ENCODE measurements around the gene ZKSCAN3. TPM values are rescaled to one million over a fixed set of nuclear protein-coding genes. Genes with fewer than 3 reads are reported as not detected.

Gene ZKSCAN3
- total and polyA plus RNA-seq, 2 donors (not counting 1 experiment from before 2014, with no cell fraction given): 4.0 to 11.9 TPM

DNA sequence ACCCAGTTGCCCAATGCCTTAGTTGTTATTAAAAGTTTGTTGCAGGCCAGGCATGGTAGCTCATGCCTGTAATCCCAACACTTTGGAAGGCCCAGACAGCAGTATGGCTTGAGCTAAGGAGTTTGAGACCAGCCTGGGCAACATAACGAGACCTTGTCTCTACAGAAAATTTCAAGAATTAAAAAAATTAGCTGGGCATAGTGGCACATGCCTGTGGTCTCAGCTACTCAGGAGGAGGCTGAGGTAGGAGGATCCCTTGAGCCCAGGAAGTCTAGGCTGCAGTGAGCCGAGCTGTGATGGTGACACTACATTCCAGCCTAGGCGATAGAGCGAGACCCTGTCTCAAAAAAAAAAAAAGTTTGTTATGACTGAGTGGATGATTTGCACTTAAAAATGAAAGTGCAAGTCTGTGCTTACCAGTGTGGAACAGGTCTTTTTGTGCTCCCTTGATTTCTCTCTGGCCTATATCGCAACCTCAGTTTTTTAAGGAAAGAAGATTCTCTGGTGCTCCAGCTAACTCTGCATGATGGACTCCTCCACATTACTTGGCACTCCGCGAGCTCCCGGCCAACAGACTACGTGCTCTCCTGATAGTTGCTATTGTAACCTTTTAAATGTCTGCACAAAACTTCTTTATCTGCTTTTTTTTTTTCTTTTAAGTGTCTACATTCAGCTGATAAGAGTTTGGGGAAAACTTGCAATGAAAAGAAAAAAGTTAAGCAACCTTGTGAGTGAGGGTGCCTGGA is 22.1 kb downstream of the ZKSCAN3 start:
- H3K4me2 ChIP-seq (replicated peaks; ENCODE audit: low read depth, low read length, poor library complexity, severe bottlenecking): peak overlapping the region; percentile 6
- no peaks in the 10 kb centered on the region for H3K79me2 ChIP-seq (ENCODE audit: control insufficient read depth, insufficient read depth, low read length)
- ATAC-seq (ENCODE audit: low read depth): peak; percentile 78
- H3K27ac ChIP-seq (ENCODE audit: low read length in 2 of 2): peak overlapping the region; percentile 23 to 57
- H3K27me3 Mint-ChIP-seq: no peaks in the 10 kb centered on the region
- ChIA-PET POLR2A (no interaction called here), CTCF (interaction anchor here (0.6 to 2.9 kb wide), 5 partner anchors 10 to 1220 kb away, joined by 3 to 13 read pairs (median 5); a partner anchor contains a TSS)
- no peaks in the 10 kb centered on the region for H3K9me3 ChIP-seq (ENCODE audit: control extremely low read depth in 1 of 3, control insufficient read depth in 2 of 3, insufficient read depth in 1 of 3, low read length in 2 of 3)
- no peak overlapping the region for H3K4me3 ChIP-seq (ENCODE audit: control extremely low read depth in 1 of 5, extremely low read depth in 1 of 5, insufficient read depth in 1 of 5, low read depth in 2 of 5, low read length in 4 of 5)
- peak overlapping the region; percentile 10 for H3K9ac ChIP-seq (ENCODE audit: low read length)
- TF ChIP-seq EZH2 (IDR thresholded peaks at IDR 0.05; ENCODE audit: borderline replicate concordance, insufficient read depth, low read depth, low read length, poor library complexity, severe bottlenecking): no peak
- TF ChIP-seq, protein P1, sequence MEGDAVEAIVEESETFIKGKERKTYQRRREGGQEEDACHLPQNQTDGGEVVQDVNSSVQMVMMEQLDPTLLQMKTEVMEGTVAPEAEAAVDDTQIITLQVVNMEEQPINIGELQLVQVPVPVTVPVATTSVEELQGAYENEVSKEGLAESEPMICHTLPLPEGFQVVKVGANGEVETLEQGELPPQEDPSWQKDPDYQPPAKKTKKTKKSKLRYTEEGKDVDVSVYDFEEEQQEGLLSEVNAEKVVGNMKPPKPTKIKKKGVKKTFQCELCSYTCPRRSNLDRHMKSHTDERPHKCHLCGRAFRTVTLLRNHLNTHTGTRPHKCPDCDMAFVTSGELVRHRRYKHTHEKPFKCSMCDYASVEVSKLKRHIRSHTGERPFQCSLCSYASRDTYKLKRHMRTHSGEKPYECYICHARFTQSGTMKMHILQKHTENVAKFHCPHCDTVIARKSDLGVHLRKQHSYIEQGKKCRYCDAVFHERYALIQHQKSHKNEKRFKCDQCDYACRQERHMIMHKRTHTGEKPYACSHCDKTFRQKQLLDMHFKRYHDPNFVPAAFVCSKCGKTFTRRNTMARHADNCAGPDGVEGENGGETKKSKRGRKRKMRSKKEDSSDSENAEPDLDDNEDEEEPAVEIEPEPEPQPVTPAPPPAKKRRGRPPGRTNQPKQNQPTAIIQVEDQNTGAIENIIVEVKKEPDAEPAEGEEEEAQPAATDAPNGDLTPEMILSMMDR (IDR thresholded peaks at IDR 0.05): no peak
- no peaks in the 10 kb centered on the region for H4K20me1 ChIP-seq (ENCODE audit: control insufficient read depth, insufficient read depth, low read length, poor library complexity, severe bottlenecking)
- H3K36me3 ChIP-seq (replicated peaks in 1 of 2; ENCODE audit: control extremely low read depth in 1 of 2, control insufficient read depth in 1 of 2, extremely low read depth in 1 of 2, insufficient read depth in 2 of 2, low read length in 1 of 2): peaks cover 0 to 5% of the 10 kb centered on the region in 2 experiments
- intact Hi-C loops (cut with micrococcal nuclease): loop anchor here (1.0 kb wide), 1 partner anchor 11 kb away; no protein-coding TSS in a partner anchor
- no peaks in the 10 kb centered on the region for H3K27me3 ChIP-seq (replicated peaks in 1 of 4; ENCODE audit: control extremely low read depth in 1 of 4, control insufficient read depth in 3 of 4, insufficient read depth in 4 of 4, low read length in 3 of 4)
- peak overlapping the region; percentile 93 for H3K27ac Mint-ChIP-seq
- peaks cover 24% of the 10 kb centered on the region for H3K4me1 Mint-ChIP-seq
- WGBS (ENCODE audit: insufficient coverage): 35% methylated on average over 5 of the region's 9 CpGs
- DNase-seq: peak; percentile 57
- peak overlapping the region; percentile 64 for H3K4me3 Mint-ChIP-seq
- H2AFZ ChIP-seq (ENCODE audit: insufficient read depth, low read depth, low read length, poor library complexity, severe bottlenecking): peak overlapping the region; percentile 7
- H3K4me1 ChIP-seq (ENCODE audit: control insufficient read depth in 2 of 2, insufficient read depth in 2 of 2, low read length in 2 of 2): peaks cover 22 to 23% of the 10 kb centered on the region in 2 donors
- H3K9me3 Mint-ChIP-seq (ENCODE audit: insufficient read depth): no peaks in the 10 kb centered on the region

DNA sequence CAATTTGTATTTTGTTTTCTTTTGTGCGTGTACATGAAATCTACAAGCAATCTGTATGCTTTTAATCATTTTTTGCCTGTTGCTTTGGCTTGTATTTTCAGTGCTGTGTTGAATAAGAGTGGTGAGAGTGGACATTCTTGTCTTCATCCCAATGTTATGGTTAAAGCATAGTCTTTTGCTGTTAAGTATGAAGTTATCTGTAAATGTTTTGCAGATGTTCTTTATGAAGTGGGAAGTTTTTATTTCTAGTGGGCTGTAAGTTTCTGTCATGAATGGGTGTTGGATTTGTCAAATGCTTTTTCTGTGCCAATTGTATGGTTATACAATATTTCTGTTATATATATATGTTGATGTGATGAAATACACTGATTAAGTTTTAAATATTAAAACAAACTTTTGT is 24.2 kb downstream of the ZKSCAN3 start:
- TF ChIP-seq, protein P1 (IDR thresholded peaks at IDR 0.05): no peak
- TF ChIP-seq EZH2 (IDR thresholded peaks at IDR 0.05; ENCODE audit: borderline replicate concordance, insufficient read depth, low read depth, low read length, poor library complexity, severe bottlenecking): no peak
- ChIA-PET CTCF (no interaction called here), POLR2A (no interaction called here)
- no peaks in the 10 kb centered on the region for H3K27me3 ChIP-seq (replicated peaks in 1 of 4; ENCODE audit: control extremely low read depth in 1 of 4, control insufficient read depth in 3 of 4, insufficient read depth in 4 of 4, low read length in 3 of 4)
- H2AFZ ChIP-seq (ENCODE audit: insufficient read depth, low read depth, low read length, poor library complexity, severe bottlenecking): no peak overlapping the region
- Mint-ChIP-seq H3K27me3 (no peaks in the 10 kb centered on the region), H3K4me3 (no peak overlapping the region), H3K27ac (no peak overlapping the region), H3K9me3 (ENCODE audit: insufficient read depth) (no peaks in the 10 kb centered on the region), H3K4me1 (peaks cover 12% of the 10 kb centered on the region)
- no peak overlapping the region for H3K4me3 ChIP-seq (ENCODE audit: control extremely low read depth in 1 of 5, extremely low read depth in 1 of 5, insufficient read depth in 1 of 5, low read depth in 2 of 5, low read length in 4 of 5)
- ATAC-seq (ENCODE audit: low read depth): no peak
- no peak overlapping the region for H3K4me2 ChIP-seq (replicated peaks; ENCODE audit: low read depth, low read length, poor library complexity, severe bottlenecking)
- H3K27ac ChIP-seq (ENCODE audit: low read length in 2 of 2): no peak overlapping the region
- H3K9ac ChIP-seq (ENCODE audit: low read length): no peak overlapping the region
- peaks cover 0 to 4% (median 1%) of the 10 kb centered on the region in 3 donors for H3K9me3 ChIP-seq (ENCODE audit: control extremely low read depth in 1 of 3, control insufficient read depth in 2 of 3, insufficient read depth in 1 of 3, low read length in 2 of 3)
- H3K4me1 ChIP-seq (ENCODE audit: control insufficient read depth in 2 of 2, insufficient read depth in 2 of 2, low read length in 2 of 2): peaks cover 12 to 13% of the 10 kb centered on the region in 2 donors
- intact Hi-C loops (cut with micrococcal nuclease): no loop called here
- peaks cover 6% of the 10 kb centered on the region for H3K79me2 ChIP-seq (ENCODE audit: control insufficient read depth, insufficient read depth, low read length)
- WGBS (ENCODE audit: insufficient coverage): 100% methylated on average over 1 of the region's 1 CpG
- DNase-seq: no peak
- H3K36me3 ChIP-seq (replicated peaks in 1 of 2; ENCODE audit: control extremely low read depth in 1 of 2, control insufficient read depth in 1 of 2, extremely low read depth in 1 of 2, insufficient read depth in 2 of 2, low read length in 1 of 2): peaks cover under 1 to 3% of the 10 kb centered on the region in 2 experiments
- peaks cover 4% of the 10 kb centered on the region for H4K20me1 ChIP-seq (ENCODE audit: control insufficient read depth, insufficient read depth, low read length, poor library complexity, severe bottlenecking)

Measured in B cell (primary cell).